Tibial artery (tissue), 4 donors: Measurements from ENCODE around the gene PTPN23.

Experiments
- DNase-seq, 2 donors: peaks; one replicate each; pipeline ENCODE4 v3.0.0-alpha.2; 2019
- H3K27ac ChIP-seq, 2 donors: fragments of 200-600 bp; sonication (generic) in 1 of 2; 1 replicate in 1 of 2; 2 replicates in 1 of 2; pipeline ENCODE4 v1.5.1; 2018 to 2019; ENCODE audit warnings: mild to moderate bottlenecking in 1 of 2
- H3K27me3 ChIP-seq, 2 donors: fragments of 200-600 bp; sonication (generic) in 1 of 2; one replicate each; pipeline versions ENCODE4 v1.5.1 to v1.6.0; 2016 to 2019
- H3K36me3 ChIP-seq, 3 donors: fragments of 200-600 bp; sonication (generic) in 2 of 3; one replicate each; pipeline ENCODE4 v1.5.1; 2016 to 2019; ENCODE audit warnings: mild to moderate bottlenecking in 2 of 3
- H3K4me1 ChIP-seq, 4 donors: fragments of 200-600 bp; sonication (generic) in 2 of 4; 1 replicate in 3 of 4; 2 replicates in 1 of 4; pipeline ENCODE4 v1.5.1; 2016 to 2019
- H3K4me3 ChIP-seq, 2 donors: fragments of 200-600 bp; sonication (generic) in 1 of 2; 1 replicate in 1 of 2; 2 replicates in 1 of 2; pipeline ENCODE4 v1.5.1; 2018 to 2019; ENCODE audit warnings: mild to moderate bottlenecking in 2 of 2
- H3K9me3 ChIP-seq, 3 donors: fragments of 200-600 bp; sonication (generic) in 1 of 3; one replicate each; pipeline ENCODE4 v1.5.1; 2016 to 2019
- intact Hi-C: fragments of 100-400 bp; cut with DNase I; formaldehyde crosslinking; loops from one replicate; pipeline ENCODE4 v1.15.0; 2023; ENCODE audit warnings: low total_unique reads
- TF ChIP-seq, protein P1 (sequence below), 2 experiments: fragments of 200-600 bp in 1 of 2; fragments of 450-650 bp in 1 of 2; IDR thresholded peaks; one replicate each; pipeline ENCODE4 v1.5.1; 2017 to 2019; ENCODE audit warnings: antibody characterized with exemption in 2 of 2, mild to moderate bottlenecking in 1 of 2, moderate library complexity in 1 of 2

PTPN23 gene

DNA sequence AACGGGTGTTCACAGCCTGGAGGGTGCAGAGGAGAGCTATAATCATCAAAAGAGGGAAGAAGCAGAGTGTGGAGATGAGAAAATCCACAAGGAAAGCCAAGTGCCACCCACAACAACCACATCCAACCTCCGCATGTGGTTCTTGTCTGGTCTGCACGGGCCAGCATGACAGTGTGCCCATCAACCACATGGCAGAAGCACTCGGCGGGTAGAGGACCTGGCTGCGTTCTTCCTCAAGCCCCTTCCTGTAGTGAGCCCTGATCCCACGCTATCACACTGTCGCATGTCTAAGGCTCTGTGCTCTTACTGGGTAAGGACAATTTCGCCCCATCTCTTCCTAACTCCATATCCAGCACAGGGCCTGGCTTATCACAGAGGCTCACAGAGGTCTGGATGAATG, 41.9 kb downstream of the PTPN23 start:
- DNase-seq: no peak
- no peaks in the 10 kb centered on the region for H3K9me3 ChIP-seq
- TF ChIP-seq, protein P1, sequence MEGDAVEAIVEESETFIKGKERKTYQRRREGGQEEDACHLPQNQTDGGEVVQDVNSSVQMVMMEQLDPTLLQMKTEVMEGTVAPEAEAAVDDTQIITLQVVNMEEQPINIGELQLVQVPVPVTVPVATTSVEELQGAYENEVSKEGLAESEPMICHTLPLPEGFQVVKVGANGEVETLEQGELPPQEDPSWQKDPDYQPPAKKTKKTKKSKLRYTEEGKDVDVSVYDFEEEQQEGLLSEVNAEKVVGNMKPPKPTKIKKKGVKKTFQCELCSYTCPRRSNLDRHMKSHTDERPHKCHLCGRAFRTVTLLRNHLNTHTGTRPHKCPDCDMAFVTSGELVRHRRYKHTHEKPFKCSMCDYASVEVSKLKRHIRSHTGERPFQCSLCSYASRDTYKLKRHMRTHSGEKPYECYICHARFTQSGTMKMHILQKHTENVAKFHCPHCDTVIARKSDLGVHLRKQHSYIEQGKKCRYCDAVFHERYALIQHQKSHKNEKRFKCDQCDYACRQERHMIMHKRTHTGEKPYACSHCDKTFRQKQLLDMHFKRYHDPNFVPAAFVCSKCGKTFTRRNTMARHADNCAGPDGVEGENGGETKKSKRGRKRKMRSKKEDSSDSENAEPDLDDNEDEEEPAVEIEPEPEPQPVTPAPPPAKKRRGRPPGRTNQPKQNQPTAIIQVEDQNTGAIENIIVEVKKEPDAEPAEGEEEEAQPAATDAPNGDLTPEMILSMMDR (IDR thresholded peaks at IDR 0.05): no peak
- H3K4me1 ChIP-seq: peaks cover 0 to 18% (median 11%) of the 10 kb centered on the region in 4 donors
- no peaks in the 10 kb centered on the region for H3K27me3 ChIP-seq
- no peak overlapping the region for H3K4me3 ChIP-seq
- peaks cover 33 to 91% (median 66%) of the 10 kb centered on the region in 3 donors for H3K36me3 ChIP-seq
- no peak overlapping the region for H3K27ac ChIP-seq
- intact Hi-C loops: loop anchor here (2.0 kb wide), 1 partner anchor 54 kb away; no protein-coding TSS in a partner anchor

GRCh38 chr3:47423548-47424145, 42.8 kb downstream of the PTPN23 start:
- TF ChIP-seq, protein P1 (IDR thresholded peaks at IDR 0.05): no peak
- H3K4me3 ChIP-seq: no peak overlapping the region
- no peaks in the 10 kb centered on the region for H3K9me3 ChIP-seq
- H3K4me1 ChIP-seq: peaks cover 0 to 18% (median 11%) of the 10 kb centered on the region in 4 donors
- no peak for DNase-seq
- peaks cover 32 to 92% (median 67%) of the 10 kb centered on the region in 3 donors for H3K36me3 ChIP-seq
- H3K27me3 ChIP-seq: no peaks in the 10 kb centered on the region
- intact Hi-C loops: loop anchor here (2.0 kb wide), 1 partner anchor 53 kb away; no protein-coding TSS in a partner anchor
- no peak overlapping the region for H3K27ac ChIP-seq

GRCh38 chr3:47424434-47425382, 43.9 kb downstream of the PTPN23 start:
- H3K27ac ChIP-seq: no peak overlapping the region
- no peaks in the 10 kb centered on the region for H3K27me3 ChIP-seq
- no peak overlapping the region for H3K4me3 ChIP-seq
- H3K36me3 ChIP-seq: peaks cover 23 to 86% (median 58%) of the 10 kb centered on the region in 3 donors
- intact Hi-C loops: no loop called here
- peaks cover 0 to 18% (median 11%) of the 10 kb centered on the region in 4 donors for H3K4me1 ChIP-seq
- peak in 1 of 2 donors; percentile 23 for DNase-seq
- TF ChIP-seq, protein P1 (IDR thresholded peaks at IDR 0.05): no peak
- H3K9me3 ChIP-seq: no peaks in the 10 kb centered on the region

GRCh38 chr3:47425383-47425778, 44.6 kb downstream of the PTPN23 start:
- peaks cover 18 to 86% (median 51%) of the 10 kb centered on the region in 3 donors for H3K36me3 ChIP-seq
- intact Hi-C loops: no loop called here
- no peaks in the 10 kb centered on the region for H3K9me3 ChIP-seq
- H3K27ac ChIP-seq: no peak overlapping the region
- no peak overlapping the region for H3K4me3 ChIP-seq
- peaks cover 0 to 18% (median 11%) of the 10 kb centered on the region in 4 donors for H3K4me1 ChIP-seq
- TF ChIP-seq, protein P1 (IDR thresholded peaks at IDR 0.05): no peak
- no peaks in the 10 kb centered on the region for H3K27me3 ChIP-seq
- peak in 1 of 2 donors; percentile 53 for DNase-seq

GRCh38 chr3:47425959-47426358, 45.1 kb downstream of the PTPN23 start:
- Histone ChIP-seq H3K4me3 (no peak overlapping the region), H3K9me3 (no peaks in the 10 kb centered on the region), H3K27ac (no peak overlapping the region), H3K4me1 (peaks cover 0 to 17% (median 9%) of the 10 kb centered on the region in 4 donors), H3K27me3 (no peaks in the 10 kb centered on the region), H3K36me3 (peaks cover 18 to 88% (median 49%) of the 10 kb centered on the region in 3 donors)
- DNase-seq: peak in 1 of 2 donors; percentile 39
- TF ChIP-seq, protein P1 (IDR thresholded peaks at IDR 0.05): no peak
- intact Hi-C loops: no loop called here
